ENCODE measurements around the gene MGAT2.

- TF ChIP-seq CTCF (conservative IDR thresholded peaks at IDR 0.05 in 1 of 2, IDR thresholded peaks at IDR 0.05 in 1 of 2; ENCODE audit: low read depth in 1 of 2, low read length in 2 of 2), result no peak
- no peak for TF ChIP-seq EZH2 (IDR thresholded peaks at IDR 0.05; ENCODE audit: low read length, missing control alignments)
These were observed 21.6 kb downstream of the MGAT2 start for GRCh38 chr14:49642163-49642562.

Data from fibroblast of lung (primary cell).